SK-N-SH treated with all-trans-retinoic acid at 6 μM for 48 hours (cell line): ENCODE measurements around the gene EVI5.

ENCODE experiments used
- ATAC-seq: fragments of 200-7000 bp; cut with Tn5 transposase; 3 replicates; pipeline ENCODE4 v1.9.1; 2020; ENCODE audit warnings: mild to moderate bottlenecking, moderate library complexity
- ARNTL ChIP-seq: fragments of 450-650 bp; formaldehyde crosslinking; IDR thresholded peaks from 2 replicates; pipeline ENCODE4 v1.5.0; 2020; ENCODE audit warnings: low read depth, mild to moderate bottlenecking, moderate library complexity, borderline replicate concordance
- BACH2 ChIP-seq: fragments of 250-450 bp; sonication (Bioruptor Pico); IDR thresholded peaks from 2 replicates; pipeline ENCODE4 v1.9.0; 2021; ENCODE audit warnings: mild to moderate bottlenecking, borderline replicate concordance
- GLIS3 ChIP-seq: fragments of 250-450 bp; sonication (Bioruptor Pico); IDR thresholded peaks from 2 replicates; pipeline ENCODE4 v1.5.0; 2020; ENCODE audit warnings: mild to moderate bottlenecking, moderate library complexity
- OSR1 ChIP-seq: fragments of 250-450 bp; sonication (Bioruptor Pico); IDR thresholded peaks from 2 replicates; pipeline ENCODE4 v1.8.0; 2022; ENCODE audit warnings: moderate library complexity, mild to moderate bottlenecking, inconsistent platforms
- PPARA ChIP-seq: fragments of 250-450 bp; sonication (Bioruptor Pico); IDR thresholded peaks from 2 replicates; pipeline ENCODE4 v1.5.0; 2020; ENCODE audit warnings: mild to moderate bottlenecking, borderline replicate concordance
- RARB ChIP-seq: fragments of 250-450 bp; sonication (Bioruptor Pico); IDR thresholded peaks from 2 replicates; pipeline ENCODE4 v1.8.0; 2021; ENCODE audit warnings: mild to moderate bottlenecking, moderate library complexity
- TOX ChIP-seq: fragments of 250-450 bp; sonication (Bioruptor Pico); IDR thresholded peaks from 2 replicates; pipeline ENCODE4 v1.8.0; 2021; ENCODE audit warnings: mild to moderate bottlenecking, moderate library complexity, borderline replicate concordance
- ZFP3 ChIP-seq: fragments of 250-450 bp; sonication (Bioruptor Pico); IDR thresholded peaks from 2 replicates; pipeline ENCODE4 v1.5.0; 2020; ENCODE audit warnings: mild to moderate bottlenecking, moderate library complexity
- ZNF565 ChIP-seq: fragments of 450-650 bp; formaldehyde crosslinking; conservative IDR thresholded peaks from 2 replicates; pipeline ENCODE4 v1.5.0; 2020; ENCODE audit warnings: low read depth, mild to moderate bottlenecking, moderate library complexity
- ZNF70 ChIP-seq: fragments of 450-650 bp; formaldehyde crosslinking; IDR thresholded peaks from 2 replicates; pipeline ENCODE4 v1.5.0; 2020; ENCODE audit warnings: mild to moderate bottlenecking, moderate library complexity
- TF ChIP-seq, protein P1 (sequence below): fragments of 250-450 bp; sonication (Bioruptor Pico); IDR thresholded peaks from 2 replicates; pipeline ENCODE4 v1.5.0; 2020; ENCODE audit warnings: mild to moderate bottlenecking, moderate library complexity
- TF ChIP-seq, protein P2 (sequence below): fragments of 250-450 bp; sonication (Bioruptor Pico); IDR thresholded peaks from 2 replicates; pipeline ENCODE4 v1.8.0; 2020; ENCODE audit warnings: mild to moderate bottlenecking, moderate library complexity, borderline replicate concordance
- TF ChIP-seq, protein P3 (sequence below): fragments of 250-450 bp; sonication (Bioruptor Pico); IDR thresholded peaks from 2 replicates; pipeline ENCODE4 v1.5.1; 2020; ENCODE audit warnings: low read depth, mild to moderate bottlenecking, moderate library complexity
- TF ChIP-seq, protein P4 (sequence below): fragments of 250-450 bp; sonication (Bioruptor Pico); IDR thresholded peaks from 2 replicates; pipeline ENCODE4 v1.5.1; 2021; ENCODE audit warnings: mild to moderate bottlenecking, moderate library complexity
- TF ChIP-seq, protein P5 (sequence below): fragments of 250-450 bp; sonication (Bioruptor Pico); IDR thresholded peaks from 2 replicates; pipeline ENCODE4 v1.8.0; 2021; ENCODE audit warnings: low read depth, mild to moderate bottlenecking, moderate library complexity, borderline replicate concordance

The EVI5 gene

DNA sequence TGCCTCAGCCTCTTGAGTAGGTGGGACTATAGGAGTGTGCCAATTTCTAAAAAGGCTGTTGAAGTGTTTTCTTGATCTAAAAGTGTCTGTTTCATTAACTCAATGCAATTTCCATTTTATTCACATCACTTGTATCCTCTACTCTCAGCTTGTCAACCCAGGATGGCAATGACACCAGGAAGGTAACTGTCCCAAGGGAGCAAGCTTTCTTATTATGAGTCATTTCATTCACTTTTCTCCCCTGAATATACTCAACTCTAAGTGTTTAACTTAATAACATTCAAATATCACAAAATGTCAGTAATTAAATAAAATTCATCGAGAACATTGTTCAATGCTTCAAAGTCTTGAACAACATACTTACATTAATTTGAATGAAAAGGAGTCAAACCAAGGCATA, 275.3 kb downstream of the EVI5 start:
- TF ChIP-seq ZNF565, result no peak
- TF ChIP-seq OSR1 (CRISPR knock-in tag), result no peak
- TF ChIP-seq, protein P1, sequence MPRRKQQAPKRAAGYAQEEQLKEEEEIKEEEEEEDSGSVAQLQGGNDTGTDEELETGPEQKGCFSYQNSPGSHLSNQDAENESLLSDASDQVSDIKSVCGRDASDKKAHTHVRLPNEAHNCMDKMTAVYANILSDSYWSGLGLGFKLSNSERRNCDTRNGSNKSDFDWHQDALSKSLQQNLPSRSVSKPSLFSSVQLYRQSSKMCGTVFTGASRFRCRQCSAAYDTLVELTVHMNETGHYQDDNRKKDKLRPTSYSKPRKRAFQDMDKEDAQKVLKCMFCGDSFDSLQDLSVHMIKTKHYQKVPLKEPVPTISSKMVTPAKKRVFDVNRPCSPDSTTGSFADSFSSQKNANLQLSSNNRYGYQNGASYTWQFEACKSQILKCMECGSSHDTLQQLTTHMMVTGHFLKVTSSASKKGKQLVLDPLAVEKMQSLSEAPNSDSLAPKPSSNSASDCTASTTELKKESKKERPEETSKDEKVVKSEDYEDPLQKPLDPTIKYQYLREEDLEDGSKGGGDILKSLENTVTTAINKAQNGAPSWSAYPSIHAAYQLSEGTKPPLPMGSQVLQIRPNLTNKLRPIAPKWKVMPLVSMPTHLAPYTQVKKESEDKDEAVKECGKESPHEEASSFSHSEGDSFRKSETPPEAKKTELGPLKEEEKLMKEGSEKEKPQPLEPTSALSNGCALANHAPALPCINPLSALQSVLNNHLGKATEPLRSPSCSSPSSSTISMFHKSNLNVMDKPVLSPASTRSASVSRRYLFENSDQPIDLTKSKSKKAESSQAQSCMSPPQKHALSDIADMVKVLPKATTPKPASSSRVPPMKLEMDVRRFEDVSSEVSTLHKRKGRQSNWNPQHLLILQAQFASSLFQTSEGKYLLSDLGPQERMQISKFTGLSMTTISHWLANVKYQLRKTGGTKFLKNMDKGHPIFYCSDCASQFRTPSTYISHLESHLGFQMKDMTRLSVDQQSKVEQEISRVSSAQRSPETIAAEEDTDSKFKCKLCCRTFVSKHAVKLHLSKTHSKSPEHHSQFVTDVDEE (CRISPR knock-in tag), result no peak
- TF ChIP-seq, all 23 proteins: peak for 0
- no peak for ATAC-seq

DNA sequence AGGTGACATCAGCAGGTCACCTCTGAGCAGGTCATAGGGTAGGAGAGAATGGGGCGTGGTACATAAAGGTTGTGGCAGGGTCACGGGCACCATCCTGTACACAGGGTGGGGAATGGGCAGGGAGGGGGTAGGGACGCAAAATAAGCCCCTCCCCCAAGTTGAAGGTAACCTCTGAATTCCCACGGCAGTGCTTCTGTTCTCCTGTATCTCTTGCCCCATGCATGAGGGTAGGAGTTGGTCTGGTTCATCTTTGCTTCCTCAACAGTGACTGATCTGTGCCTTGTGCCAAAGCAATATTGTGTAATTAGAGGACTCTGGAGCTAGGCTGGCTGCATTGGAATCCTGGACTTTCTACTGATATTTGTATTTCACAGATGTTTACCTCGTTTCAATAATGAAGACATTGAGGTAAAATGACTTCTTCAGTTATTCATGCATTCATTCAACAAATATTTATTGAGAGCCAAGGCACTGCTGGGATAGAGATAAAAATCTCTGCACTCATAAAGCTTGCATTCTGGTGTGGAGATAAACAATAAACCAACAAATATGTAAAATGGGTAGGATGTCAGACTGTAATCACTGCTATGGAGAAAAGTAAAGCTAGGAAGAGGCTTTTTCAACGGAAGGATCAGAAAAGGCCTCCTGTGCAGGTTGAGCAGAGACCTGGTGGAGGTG, 279.8 kb downstream of the EVI5 start:
- TF ChIP-seq, protein P2, sequence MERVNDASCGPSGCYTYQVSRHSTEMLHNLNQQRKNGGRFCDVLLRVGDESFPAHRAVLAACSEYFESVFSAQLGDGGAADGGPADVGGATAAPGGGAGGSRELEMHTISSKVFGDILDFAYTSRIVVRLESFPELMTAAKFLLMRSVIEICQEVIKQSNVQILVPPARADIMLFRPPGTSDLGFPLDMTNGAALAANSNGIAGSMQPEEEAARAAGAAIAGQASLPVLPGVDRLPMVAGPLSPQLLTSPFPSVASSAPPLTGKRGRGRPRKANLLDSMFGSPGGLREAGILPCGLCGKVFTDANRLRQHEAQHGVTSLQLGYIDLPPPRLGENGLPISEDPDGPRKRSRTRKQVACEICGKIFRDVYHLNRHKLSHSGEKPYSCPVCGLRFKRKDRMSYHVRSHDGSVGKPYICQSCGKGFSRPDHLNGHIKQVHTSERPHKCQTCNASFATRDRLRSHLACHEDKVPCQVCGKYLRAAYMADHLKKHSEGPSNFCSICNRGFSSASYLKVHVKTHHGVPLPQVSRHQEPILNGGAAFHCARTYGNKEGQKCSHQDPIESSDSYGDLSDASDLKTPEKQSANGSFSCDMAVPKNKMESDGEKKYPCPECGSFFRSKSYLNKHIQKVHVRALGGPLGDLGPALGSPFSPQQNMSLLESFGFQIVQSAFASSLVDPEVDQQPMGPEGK, result no peak
- TF ChIP-seq ZNF70 (CRISPR knock-in tag) (no peak), TOX (CRISPR knock-in tag) (no peak), GLIS3 (no peak), ARNTL (CRISPR knock-in tag) (no peak)
- no peak for ATAC-seq

DNA sequence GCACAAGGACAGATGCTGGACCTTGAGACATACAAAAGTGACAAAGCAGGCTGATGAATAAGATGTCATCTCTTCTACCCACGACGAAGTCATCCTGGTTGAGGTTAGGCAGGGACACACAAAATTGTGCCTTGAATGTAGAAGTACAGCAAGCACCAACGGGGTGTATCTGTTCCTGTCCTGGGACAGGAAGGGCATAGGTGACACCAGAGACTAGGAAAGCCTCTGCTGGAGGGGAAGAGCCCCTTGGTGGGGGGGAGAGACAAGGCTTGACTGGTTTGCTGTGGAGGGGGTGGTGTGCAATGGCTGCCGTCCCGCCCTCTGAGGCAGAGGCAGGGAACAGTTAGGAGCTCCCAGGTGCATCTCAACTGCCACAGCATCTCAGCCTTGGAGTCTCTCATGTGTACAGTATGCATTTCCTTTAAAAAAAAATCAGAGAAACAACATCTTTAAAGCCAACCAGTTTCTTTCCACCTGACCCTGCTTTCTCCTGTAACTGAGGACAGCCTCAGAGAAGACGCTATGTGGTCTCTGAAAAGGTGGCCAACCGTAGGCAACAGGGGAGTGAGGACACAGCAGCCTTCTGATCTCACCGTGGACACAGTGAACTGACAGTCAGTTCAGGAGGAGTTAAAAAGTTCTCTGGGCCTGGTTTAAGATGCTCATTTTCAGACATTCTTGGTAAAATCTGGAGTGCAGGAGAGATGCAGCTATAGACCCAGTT, 280.5 kb downstream of the EVI5 start:
- no peak for TF ChIP-seq RARB (CRISPR knock-in tag)
- TF ChIP-seq PPARA, result no peak
- TF ChIP-seq, protein P3, sequence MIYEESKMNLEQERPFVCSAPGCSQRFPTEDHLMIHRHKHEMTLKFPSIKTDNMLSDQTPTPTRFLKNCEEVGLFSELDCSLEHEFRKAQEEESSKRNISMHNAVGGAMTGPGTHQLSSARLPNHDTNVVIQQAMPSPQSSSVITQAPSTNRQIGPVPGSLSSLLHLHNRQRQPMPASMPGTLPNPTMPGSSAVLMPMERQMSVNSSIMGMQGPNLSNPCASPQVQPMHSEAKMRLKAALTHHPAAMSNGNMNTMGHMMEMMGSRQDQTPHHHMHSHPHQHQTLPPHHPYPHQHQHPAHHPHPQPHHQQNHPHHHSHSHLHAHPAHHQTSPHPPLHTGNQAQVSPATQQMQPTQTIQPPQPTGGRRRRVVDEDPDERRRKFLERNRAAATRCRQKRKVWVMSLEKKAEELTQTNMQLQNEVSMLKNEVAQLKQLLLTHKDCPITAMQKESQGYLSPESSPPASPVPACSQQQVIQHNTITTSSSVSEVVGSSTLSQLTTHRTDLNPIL (CRISPR knock-in tag), result no peak
- TF ChIP-seq GLIS3, result no peak
- TF ChIP-seq, protein P4, sequence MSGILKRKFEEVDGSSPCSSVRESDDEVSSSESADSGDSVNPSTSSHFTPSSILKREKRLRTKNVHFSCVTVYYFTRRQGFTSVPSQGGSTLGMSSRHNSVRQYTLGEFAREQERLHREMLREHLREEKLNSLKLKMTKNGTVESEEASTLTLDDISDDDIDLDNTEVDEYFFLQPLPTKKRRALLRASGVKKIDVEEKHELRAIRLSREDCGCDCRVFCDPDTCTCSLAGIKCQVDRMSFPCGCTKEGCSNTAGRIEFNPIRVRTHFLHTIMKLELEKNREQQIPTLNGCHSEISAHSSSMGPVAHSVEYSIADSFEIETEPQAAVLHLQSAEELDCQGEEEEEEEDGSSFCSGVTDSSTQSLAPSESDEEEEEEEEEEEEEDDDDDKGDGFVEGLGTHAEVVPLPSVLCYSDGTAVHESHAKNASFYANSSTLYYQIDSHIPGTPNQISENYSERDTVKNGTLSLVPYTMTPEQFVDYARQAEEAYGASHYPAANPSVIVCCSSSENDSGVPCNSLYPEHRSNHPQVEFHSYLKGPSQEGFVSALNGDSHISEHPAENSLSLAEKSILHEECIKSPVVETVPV (CRISPR knock-in tag), result no peak
- TF ChIP-seq, protein P5, sequence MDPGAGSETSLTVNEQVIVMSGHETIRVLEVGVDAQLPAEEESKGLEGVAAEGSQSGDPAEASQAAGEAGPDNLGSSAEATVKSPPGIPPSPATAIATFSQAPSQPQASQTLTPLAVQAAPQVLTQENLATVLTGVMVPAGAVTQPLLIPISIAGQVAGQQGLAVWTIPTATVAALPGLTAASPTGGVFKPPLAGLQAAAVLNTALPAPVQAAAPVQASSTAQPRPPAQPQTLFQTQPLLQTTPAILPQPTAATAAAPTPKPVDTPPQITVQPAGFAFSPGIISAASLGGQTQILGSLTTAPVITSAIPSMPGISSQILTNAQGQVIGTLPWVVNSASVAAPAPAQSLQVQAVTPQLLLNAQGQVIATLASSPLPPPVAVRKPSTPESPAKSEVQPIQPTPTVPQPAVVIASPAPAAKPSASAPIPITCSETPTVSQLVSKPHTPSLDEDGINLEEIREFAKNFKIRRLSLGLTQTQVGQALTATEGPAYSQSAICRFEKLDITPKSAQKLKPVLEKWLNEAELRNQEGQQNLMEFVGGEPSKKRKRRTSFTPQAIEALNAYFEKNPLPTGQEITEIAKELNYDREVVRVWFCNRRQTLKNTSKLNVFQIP (CRISPR knock-in tag), result no peak
- TF ChIP-seq, protein P2, result no peak
- no peak for TF ChIP-seq BACH2 (CRISPR knock-in tag)
- TF ChIP-seq ZFP3 (CRISPR knock-in tag), result no peak
- TF ChIP-seq ZNF565, result no peak
- TF ChIP-seq TOX (CRISPR knock-in tag), result no peak
- TF ChIP-seq ZNF70 (CRISPR knock-in tag), result no peak

More for the DNA sequence above, 280.5 kb downstream of the EVI5 start:
- no peak for ATAC-seq
